ENCODE measurements around the gene POU2F1.
A peak's percentile ranks its signal among the peaks of the same experiment; 100 is the strongest.

Gene POU2F1

GRCh38 chr1:167272369-167272957, 51.8 kb downstream of the POU2F1 start:
- DNase-seq (ENCODE audit: low read depth): peak; percentile 11

- peak; percentile 89 for DNase-seq (ENCODE audit: low read depth)
Measured at GRCh38 chr1:167273027-167273800, 52.5 kb downstream of the POU2F1 start.

GRCh38 chr1:167274061-167274460, 53.4 kb downstream of the POU2F1 start:
- no peak for DNase-seq (ENCODE audit: low read depth)

GRCh38 chr1:167276969-167277368, 56.3 kb downstream of the POU2F1 start:
- no peak for DNase-seq (ENCODE audit: low read depth)

- DNase-seq (ENCODE audit: low read depth): no peak
Measured at GRCh38 chr1:167278497-167278896, 57.8 kb downstream of the POU2F1 start.

GRCh38 chr1:167280912-167281311, 60.2 kb downstream of the POU2F1 start:
- no peak for DNase-seq (ENCODE audit: low read depth)

GRCh38 chr1:167288390-167289074, 67.8 kb downstream of the POU2F1 start:
- no peak for DNase-seq (ENCODE audit: low read depth)

- no peak for DNase-seq (ENCODE audit: low read depth)
Measured at GRCh38 chr1:167289075-167289442, 68.4 kb downstream of the POU2F1 start.

- DNase-seq (ENCODE audit: low read depth): no peak
Measured at GRCh38 chr1:167289966-167290365, 69.3 kb downstream of the POU2F1 start.

- DNase-seq (ENCODE audit: low read depth): peak; percentile 19
Measured at GRCh38 chr1:167291539-167292185, 71.0 kb downstream of the POU2F1 start.

- no peak for DNase-seq (ENCODE audit: low read depth)
Measured at GRCh38 chr1:167292216-167292615, 71.5 kb downstream of the POU2F1 start.

- no peak for DNase-seq (ENCODE audit: low read depth)
Measured at GRCh38 chr1:167293057-167293456, 72.4 kb downstream of the POU2F1 start.

GRCh38 chr1:167294528-167294927, 73.8 kb downstream of the POU2F1 start:
- DNase-seq (ENCODE audit: low read depth): peak; percentile 68

- peak; percentile 66 for DNase-seq (ENCODE audit: low read depth)
Measured at GRCh38 chr1:167297222-167298214, 76.8 kb downstream of the POU2F1 start.

GRCh38 chr1:167298325-167298724, 77.6 kb downstream of the POU2F1 start:
- DNase-seq (ENCODE audit: low read depth): peak; percentile 40

- no peak for DNase-seq (ENCODE audit: low read depth)
Measured at GRCh38 chr1:167301355-167301754, 80.7 kb downstream of the POU2F1 start.

GRCh38 chr1:167304165-167304564, 83.5 kb downstream of the POU2F1 start:
- DNase-seq (ENCODE audit: low read depth): no peak

GRCh38 chr1:167305059-167305705, 84.5 kb downstream of the POU2F1 start:
- DNase-seq (ENCODE audit: low read depth): no peak

GRCh38 chr1:167305706-167306277, 85.1 kb downstream of the POU2F1 start:
- no peak for DNase-seq (ENCODE audit: low read depth)

GRCh38 chr1:167310732-167311131, 90.0 kb downstream of the POU2F1 start:
- no peak for DNase-seq (ENCODE audit: low read depth)

- no peak for DNase-seq (ENCODE audit: low read depth)
Measured at GRCh38 chr1:167312871-167313270, 92.2 kb downstream of the POU2F1 start.

All from amniotic epithelial cell (primary cell).